Right renal pelvis (tissue), 4 donors: Measurements from ENCODE around the gene TNIP3. TPM values are rescaled to one million over a fixed set of nuclear protein-coding genes. Genes with fewer than 3 reads are reported as not detected.
A peak's percentile ranks its signal among the peaks of the same experiment; 100 is the strongest.
"Not testable (repeated sequence)": the region's sequence is repeated elsewhere in the genome, so short reads cannot be mapped to it uniquely, and the experiment has no call there.

ENCODE experiments used
- DNase-seq, 4 donors: peaks; one replicate each; pipeline ENCODE4 v3.0.0-alpha.2; 2013; ENCODE audit warnings: low read depth in 4 of 4, low spot score in 3 of 4, missing footprints in 1 of 4
- polyA plus RNA-seq, 4 donors: library from polyadenylated mRNA; unstranded; fragments of 120-200 nt; gene quantifications; one replicate each; pipeline ENCODE4 v1.2.1, GENCODE V29; 2013; ENCODE audit not compliant: insufficient read length in 4 of 4

The TNIP3 gene
- polyA plus RNA-seq, 4 donors = 1.5 to 3.0 (median 1.9) TPM

DNA sequence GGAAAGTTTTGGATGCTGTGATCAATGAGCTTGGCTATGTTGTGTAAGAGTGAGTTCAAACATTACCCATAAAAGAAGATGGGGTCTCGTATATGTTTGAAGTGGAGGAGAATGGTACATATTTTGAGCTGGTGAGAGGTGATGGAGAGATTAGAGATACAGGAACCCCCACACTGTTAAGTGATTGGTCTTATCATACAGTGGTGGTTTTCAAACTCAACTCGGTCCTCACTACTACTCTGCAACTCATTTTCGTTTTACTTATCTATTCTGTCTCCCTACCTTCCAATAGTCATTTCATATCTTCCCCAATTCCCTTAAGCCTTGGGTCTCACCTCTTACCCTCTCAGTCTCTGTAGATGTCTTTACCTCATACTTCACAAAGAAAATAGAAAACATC is 16.4 kb upstream of the TNIP3 start:
- no peak for DNase-seq

DNA sequence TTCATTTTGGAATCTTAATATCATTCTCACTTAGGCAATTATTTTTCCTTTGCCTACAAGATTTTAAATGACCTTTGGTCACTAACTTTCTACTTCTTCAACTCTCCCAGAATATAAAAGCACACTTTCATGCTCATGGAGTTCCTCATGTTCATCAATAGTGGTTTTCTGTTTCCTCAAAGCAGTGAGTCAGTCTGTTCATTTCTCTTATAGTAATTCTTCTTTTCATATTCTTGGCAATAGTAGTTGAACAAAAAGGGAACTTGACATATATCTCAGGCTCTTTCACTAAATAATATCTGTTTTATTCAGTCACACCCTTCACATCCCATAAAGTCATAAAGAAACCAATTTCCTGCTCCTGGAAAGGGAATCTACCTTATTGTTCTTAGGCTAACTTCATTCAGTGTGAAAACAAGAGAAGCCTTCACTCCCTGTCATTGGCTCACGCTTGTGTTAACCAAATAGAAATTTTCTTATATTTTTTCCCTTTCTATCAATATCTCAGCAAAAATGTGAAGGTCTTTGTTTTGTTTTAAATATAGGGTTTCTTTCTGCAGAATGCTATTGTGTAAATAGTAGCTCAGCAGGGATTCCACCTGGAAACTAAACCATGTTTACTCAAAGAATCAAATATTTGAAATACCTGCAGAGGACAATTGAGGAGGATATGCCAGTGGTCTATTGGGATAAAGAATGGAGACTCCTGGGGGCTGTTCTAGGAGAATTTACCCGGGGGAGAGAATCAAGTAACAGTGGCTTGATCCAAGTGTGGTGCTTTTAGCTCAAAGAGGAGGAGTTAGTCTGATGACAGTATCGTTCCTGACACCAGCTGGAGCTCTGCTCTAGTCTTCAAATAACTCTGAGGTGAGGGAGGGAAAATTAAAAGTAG is 13.4 kb upstream of the TNIP3 start:
- DNase-seq = no peak

DNA sequence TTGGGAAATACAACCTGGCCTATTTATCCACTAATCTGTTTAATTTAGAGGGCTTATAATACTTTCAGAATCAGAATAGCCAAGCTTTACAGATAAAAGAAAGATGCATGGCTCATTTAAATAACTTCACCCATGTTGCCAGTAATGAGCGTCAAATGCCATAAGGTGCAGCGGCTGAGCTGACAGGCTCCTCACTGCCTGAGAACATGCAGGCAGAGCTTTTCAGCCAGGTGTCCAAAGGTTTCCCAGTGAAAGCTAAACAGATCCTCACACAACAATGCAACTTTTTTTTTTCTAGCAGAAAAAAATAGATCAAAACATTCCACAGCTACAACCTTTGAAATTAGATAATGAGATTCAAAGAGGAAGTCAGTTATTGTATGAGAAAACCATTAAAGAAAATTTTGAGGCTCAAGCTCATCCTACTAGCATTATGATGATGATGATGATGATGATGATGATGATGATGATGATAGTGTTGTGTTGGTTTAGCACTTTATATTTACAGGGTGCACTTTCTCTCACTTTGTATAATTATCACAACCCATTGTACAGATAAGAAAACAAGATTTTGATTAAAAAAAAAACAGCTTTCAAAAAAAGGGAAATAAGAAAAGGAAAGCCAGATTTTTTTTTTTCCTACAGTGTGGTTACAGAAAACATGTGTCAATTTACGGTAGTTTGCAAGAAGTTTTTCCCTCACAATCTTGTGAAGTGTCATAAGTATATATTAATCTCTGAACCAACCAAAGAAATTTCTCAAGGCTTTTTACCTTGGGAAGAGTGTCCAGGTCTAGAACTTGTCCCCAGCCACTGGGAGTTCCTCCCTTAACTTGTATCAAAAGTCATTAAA is 12.2 kb upstream of the TNIP3 start:
- no peak for DNase-seq

DNA sequence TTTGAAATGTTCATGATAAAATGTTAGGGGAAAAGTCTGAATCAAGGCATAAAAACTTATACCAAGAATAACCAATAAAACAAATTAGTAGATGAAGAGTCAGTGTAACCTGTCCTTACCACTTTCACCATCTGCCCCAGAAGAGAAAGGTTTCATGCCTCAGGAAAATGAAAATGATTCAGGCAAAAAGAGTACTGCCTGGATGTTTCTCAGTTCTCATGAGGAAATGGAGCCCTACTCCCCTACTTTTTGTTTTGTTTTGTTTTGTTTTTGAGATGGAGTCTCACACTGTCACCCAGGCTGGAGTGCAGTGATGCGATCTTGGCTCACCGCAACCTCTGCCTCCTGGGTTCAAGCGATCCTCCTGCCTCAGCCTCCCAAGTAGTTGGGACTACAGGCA is 7.4 kb upstream of the TNIP3 start:
- DNase-seq = not testable (repeated sequence)

DNA sequence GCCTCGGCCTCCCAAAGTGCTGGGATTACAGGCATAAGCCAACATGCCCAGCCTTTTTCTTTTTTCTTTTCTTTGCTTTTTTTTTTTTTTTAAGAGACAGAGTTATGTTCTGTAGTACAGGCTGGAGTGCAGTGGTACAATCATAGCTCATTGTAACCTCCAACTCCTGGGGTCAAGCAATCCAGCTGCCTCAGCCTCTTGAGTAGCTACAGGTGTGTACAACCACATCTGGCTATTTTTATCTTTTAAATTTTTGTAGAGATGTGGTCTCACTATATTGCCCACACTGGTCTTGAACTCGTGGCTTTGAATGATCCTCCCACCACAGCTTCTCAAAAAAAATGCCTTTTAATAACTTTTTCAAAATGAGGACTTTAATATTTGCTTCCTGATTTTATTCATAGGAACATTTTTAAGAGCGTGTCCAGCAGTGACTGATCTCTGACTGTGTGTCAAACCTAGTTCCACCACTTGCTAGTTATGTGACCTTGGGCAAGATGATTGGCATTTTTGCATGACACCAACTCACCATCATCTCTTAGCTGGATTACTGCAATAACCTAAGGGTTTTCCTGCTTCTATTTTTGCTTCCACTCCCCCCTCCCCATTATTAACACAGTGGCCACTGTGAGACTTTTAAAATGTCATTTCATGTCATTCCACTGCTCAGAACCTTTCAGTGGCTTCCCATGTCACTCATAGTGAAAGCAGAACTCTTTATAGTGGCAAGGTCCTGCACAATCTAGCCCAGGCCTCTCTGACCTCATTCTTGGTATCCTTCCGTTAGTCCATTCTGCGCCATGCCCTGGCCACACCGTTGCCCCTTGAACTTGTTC is 4.5 kb upstream of the TNIP3 start:
- no peak for DNase-seq

DNA sequence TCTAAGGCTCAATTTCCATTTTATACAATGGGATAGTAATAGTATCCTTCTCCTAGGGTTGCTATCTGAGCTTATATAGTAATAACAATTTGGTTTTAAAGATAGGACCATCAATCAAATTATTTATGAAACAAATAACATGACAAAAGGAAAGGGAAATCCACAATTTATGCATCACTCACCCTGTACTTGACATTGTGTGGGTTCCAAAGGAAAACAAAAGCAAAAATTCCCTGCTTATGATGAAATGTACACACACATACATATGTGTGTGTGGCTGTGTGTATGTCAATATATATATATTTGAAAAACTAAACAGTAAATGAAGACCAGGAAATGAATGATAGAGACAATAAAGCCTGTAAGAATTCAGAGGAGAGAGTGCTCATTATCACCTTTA is 2.9 kb upstream of the TNIP3 start:
- no peak for DNase-seq

DNA sequence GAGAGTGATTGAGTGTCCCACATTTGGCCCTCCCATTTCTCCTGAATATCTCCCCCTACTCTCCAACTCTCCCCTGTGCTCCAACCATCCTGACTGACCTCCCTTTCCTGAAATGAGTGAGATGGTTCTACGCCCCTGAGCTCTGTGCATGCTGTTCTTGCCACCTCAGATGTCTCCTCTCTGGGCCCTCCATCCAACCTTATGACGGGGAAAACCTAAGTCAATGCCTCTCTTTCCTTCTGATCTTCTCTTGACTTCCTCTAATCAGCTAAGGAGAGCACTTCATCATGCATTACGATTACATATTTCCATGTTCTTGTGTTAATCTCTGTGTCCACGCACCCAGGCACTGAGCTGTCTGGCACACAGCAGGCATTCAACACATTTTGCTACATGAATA is 1.1 kb upstream of the TNIP3 start:
- DNase-seq = no peak

DNA sequence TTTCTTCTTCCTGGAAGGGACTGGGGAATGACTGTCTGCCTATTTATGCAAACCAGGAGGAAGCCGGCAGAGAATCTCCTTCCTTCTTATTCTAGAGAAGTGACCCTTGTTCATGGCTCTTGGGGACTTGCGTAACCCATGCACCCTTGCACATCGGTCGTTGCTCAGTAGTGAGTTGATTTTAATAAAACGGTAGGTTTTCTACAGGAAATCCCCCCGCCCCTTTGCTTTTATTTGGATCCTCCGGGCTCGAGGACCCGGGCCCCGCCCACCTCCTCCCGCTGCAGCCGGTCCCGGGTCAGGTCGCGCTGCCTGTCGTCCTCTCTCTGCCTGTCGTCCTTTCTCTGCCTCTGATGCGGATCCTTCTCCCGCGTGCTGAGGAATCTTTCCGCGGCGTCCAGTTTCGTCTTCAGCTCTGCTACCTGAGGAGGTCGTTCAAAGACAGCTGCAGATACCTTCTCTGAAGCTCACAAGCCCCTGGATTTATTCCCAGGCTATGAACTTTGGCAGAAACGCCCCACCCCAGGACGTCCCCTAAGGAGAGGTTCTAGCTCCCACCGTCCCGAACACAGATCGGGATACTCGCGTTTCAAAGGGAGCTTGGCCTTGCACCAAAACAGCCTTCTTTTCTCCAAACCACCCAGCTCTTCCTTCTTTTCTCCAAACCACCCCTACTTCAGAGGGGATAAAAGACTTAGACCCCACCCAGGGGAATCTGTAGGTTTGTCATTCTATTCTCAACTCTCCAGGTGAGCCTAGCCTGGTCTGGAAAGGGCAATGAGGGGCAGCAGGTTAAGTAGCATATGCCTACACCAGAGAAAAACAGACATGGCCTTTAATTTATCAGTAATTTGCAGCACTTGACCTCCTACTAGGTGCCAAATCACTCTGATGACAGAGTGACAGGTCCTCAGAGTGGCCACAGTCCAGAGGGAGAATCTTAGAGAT is 7.0 kb downstream of the TNIP3 start:
- DNase-seq = peak in 2 of 4 donors; percentile 5 to 8

DNA sequence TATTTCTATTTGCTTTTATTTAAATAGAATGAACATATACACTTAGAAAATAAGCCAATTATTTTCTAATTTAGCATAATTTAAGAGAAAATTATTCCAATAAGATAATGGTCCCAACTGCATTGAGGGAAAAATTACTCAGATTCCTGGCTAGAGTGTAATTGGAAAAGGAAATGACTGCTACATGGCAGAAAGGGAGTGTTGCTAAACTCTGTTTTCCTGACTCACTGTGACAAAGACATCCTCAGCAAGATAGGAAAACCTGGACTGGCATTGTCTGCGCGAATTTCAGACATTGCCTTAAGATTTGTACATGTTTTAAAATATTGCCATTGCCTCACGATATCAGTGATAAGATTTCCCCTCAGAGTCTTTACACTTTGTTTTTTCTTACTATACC is 8.2 kb downstream of the TNIP3 start:
- DNase-seq = no peak

DNA sequence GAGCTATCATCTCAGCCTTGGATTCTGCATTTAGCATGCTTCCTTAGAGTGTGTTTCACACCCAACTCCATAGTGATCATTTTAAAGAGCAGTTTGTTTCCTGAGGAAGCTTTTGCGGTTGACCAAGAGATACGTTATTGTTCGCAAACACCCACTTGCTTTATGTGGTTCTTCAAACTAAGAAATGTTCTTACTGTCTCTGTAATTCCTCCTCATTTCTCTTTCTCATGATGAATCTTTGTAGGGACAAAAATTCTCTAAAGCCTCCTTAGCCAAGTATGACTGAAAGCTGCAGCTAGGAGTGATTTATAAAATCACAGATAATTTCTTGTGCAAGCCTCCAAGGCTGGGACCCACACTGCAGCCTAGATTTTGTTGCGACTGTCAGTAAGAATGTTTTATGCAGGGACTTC is 10.0 kb downstream of the TNIP3 start:
- no peak for DNase-seq

DNA sequence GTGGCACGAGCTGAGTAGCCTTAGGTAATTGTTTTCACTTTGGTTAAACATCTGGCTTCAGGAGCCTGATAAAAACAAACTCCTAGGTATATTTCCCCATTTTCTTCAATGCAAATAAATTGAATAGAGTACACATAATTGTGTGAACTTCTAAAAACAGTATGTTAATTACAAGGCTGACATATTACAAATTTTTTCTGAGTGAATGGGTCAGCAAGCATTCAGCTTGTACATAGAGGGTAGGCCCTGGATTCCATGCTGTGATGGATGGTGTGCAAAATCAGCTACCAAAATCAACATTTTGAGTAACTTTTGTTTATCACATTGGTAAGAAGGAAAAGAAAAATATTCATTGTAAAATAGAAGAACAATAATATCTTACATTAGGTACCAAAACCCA is 12.2 kb downstream of the TNIP3 start:
- DNase-seq = no peak

DNA sequence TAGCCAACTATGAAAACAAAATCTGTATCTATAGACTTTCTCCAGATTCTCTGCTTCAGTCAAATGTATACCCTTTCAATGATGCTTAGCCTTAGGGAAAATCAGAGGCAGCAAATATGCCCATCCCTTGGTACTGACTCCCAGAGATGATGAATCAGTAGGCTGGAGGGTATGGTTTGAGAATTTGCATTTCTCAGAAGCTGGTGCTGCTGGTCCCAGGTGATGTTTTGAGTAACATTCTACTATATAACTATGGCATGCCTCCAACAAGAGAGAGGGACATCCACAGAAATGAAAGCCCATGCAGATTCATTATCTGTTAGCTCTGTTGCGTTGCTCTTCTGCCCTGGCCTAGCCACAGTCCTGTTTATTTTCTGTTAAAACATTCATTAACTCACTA is 13.6 kb downstream of the TNIP3 start:
- DNase-seq = no peak

DNA sequence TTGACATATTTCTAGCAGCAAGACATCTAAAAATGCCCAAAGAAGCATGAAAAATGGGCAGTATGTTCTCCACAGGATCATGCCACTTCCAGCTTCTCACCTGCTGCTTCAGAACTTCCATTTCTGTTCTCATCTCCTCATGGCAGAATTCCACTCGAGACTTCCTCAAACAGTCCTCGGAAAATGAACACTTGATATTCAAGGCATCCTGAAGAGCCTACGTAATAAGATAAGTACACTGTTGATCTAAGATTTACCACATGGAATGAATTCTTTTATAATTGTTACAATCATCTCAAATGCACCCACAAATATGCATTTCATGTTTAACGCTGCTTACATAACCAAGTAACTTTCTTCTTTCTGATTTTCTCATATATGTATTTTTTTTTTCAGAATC is 14.1 kb downstream of the TNIP3 start:
- DNase-seq = no peak

DNA sequence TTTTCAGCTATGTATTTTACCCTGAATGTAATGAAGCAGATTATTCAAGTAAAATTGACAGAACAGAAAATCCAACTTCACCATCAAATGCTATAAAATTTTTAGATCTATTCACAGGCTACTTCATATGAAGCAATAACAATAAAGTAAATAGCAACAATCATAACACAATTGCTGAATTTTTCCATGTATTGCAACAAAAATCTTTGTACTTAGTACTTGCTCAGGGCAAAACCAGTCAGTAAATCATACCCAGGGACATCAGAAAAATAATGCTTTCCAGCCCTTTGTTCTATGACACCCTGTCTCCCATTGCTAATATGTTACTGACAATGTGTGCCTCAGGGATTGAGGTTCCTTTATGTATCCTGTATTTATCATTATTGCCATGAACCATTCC is 15.5 kb downstream of the TNIP3 start:
- DNase-seq = no peak

DNA sequence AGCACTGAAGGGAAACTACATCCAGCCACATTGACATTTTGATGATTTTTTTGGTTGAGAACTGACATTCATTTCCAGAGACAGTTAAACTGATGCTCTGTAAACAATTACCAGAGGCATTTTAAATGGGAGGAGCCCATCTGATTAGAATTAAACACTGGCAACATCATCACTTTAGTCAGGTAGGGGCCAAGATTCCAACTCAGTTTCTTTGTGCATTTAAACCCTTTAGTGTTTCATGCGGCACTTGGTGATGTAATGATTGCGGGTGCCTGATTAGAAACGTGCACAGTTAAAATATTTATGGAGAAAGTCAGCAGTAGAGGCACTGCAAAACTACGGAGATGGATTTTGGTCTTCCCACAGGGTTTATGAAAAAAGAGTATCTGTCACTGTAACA is 16.1 kb downstream of the TNIP3 start:
- DNase-seq = no peak

DNA sequence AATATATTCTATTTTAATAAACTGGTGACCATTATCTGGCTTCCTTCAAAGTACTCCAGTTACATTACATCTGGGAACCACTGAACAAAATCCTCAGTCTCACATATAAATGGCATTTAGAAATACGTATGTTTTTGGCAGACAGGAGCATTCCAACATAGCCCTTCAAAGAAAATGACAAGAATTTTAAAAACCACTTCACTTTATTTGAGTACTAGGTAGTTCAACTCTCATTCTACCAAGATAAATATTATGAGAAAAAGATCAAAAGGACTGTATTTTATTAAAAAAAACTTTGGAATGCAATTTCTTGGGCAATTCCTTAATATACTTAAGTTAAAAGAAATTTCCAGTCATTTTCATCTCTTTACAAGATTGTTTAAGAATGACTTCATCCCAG is 17.6 kb downstream of the TNIP3 start:
- DNase-seq = no peak

DNA sequence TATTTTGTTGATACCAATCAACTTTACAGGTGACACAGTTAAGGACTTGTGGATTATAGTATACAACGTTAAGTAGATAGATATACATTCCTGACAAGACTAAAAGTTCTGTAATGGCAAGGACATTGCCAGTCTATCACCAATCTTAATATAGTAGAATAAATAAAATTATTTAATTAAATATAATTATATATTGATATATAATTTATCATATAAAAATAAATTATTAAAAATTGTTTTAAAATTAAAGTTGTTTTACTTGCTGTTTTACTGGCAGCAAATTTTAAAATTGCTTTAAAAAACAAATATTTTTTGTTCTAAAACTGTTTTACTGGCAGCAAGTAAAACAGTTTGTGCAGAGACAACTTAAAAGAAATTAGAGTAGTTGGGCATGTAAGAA is 18.7 kb downstream of the TNIP3 start:
- no peak for DNase-seq

DNA sequence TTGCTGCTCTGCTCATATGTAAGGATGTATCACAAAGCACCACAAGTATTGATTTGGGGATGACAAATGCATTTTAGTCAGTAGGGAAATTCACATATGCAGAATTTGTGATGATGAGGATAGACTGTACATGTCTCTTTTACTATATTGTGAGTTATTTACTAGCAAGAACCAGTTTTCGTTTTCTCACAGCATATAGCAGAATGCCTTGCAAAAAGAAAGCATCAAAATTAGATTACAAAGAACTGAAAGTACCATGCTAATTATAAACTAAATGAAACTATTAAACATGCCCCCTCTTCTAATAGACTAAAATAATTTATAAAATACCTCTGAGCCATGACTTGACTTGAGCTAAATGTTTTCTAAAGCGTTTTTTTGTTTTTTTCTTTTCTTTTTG is 20.1 kb downstream of the TNIP3 start:
- DNase-seq = no peak

DNA sequence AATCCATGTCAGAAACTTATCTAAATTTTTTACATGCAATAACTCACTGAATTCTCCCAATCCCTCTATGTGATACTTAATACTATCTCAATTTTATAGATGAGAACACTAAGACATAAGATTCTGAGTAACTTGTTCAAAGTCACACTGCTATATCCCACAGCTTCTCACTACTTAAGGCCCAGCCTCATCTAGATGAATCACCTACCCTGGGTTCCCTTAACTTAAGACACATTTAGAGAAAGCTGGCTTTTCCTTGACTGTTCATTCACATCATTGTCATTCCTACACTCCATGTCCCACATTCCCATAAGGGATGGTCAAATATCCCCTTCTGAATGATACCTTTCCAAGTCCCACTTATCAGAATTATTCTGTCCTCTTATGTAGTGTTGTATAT is 21.0 kb downstream of the TNIP3 start:
- no peak for DNase-seq
